ENCODE results near the gene FAM222A. TPM values are rescaled to one million over a fixed set of nuclear protein-coding genes. Genes with fewer than 3 reads are reported as not detected.

The FAM222A gene
- total and polyA plus RNA-seq, 2 of the 8 experiments (the other 6 are each of a cell fraction or from before 2014, with no cell fraction given), result 0.94 to 1.1 TPM

GRCh38 chr12:109760031-109760929 is 46.7 kb downstream of the FAM222A start (continued):
- no peak for TF ChIP-seq CTCF (IDR thresholded peaks at IDR 0.05; ENCODE audit: control extremely low read depth in 1 of 3, insufficient read depth in 1 of 3, low read depth in 1 of 3, low read length in 3 of 3)
- TF ChIP-seq RFX5 (IDR thresholded peaks at IDR 0.05; ENCODE audit: borderline replicate concordance, low read depth, low read length), result no peak
- no peak for TF ChIP-seq TEAD4 (IDR thresholded peaks at IDR 0.05; ENCODE audit: low read depth, low read length)
- no peak for TF ChIP-seq FOSL1 (IDR thresholded peaks at IDR 0.05; ENCODE audit: insufficient read depth, low read depth, low read length)
- TF ChIP-seq PHF8 (conservative IDR thresholded peaks at IDR 0.05; ENCODE audit: low read depth, low read length), result no peak
- no peak for TF ChIP-seq CEBPB (IDR thresholded peaks at IDR 0.05; ENCODE audit: low read depth, low read length)
- no peak for TF ChIP-seq RBBP5 (IDR thresholded peaks at IDR 0.05; ENCODE audit: borderline replicate concordance, low read depth, low read length)
- TF ChIP-seq KDM1A (IDR thresholded peaks at IDR 0.05; ENCODE audit: borderline replicate concordance, low read length), result no peak
- no peak for TF ChIP-seq MAFK (IDR thresholded peaks at IDR 0.05; ENCODE audit: low read depth, low read length)
